ENCODE results near the gene LRMDA.

The LRMDA gene

DNA sequence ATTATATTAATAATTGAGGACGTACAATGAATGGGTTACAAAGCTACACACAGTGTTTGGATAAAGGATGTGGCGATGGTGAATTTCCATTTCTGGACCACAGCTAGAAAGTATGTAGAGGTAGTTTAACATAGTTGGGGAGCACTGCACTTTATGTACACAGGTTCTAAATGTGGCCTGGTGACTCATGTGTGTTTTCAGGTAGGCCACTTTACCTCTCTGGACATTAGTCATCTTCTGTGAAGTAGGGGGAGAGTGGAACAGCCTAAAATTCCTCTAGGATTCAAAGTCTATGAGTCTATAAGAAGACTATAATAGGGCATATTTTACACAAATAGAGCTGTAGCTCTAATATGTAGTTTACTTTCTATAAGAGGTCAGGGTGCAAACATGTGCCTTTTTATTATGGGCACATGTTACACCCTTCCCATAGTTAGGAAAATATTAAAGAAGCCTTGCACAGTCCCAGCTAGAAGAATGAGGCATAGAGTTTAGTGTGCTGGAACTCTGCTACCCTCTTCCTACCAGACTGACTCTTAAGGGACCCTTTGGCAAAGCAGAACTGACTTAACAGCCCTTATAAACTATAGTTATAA, 594.9 kb downstream of the LRMDA start:
- no peak for DNase-seq (ENCODE audit: low read depth in 2 of 2)

DNA sequence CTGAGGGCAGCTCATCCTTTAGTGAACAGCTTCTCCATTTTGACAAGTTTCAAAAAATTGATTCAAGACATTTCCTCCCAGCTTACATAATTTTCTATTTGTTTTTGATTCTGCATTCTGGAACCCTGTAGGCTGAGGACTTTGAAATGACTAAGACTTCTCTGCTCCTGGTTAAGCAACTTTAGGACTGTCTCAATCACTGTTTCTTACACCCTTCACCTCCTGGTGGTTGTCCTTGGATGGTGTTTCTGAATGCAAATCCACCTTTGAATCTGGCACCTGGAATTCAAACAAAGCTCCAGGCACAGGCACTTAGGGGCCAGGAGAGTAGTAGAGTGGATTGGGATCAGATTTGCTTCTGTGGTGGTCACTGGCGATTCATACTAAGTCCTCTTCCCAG, 595.5 kb downstream of the LRMDA start:
- DNase-seq (ENCODE audit: low read depth in 2 of 2): no peak

GRCh38 chr10:76029782-76030181, 598.4 kb downstream of the LRMDA start:
- no peak for DNase-seq (ENCODE audit: low read depth in 2 of 2)

GRCh38 chr10:76031099-76031498, 599.7 kb downstream of the LRMDA start:
- DNase-seq (ENCODE audit: low read depth in 2 of 2): no peak

DNA sequence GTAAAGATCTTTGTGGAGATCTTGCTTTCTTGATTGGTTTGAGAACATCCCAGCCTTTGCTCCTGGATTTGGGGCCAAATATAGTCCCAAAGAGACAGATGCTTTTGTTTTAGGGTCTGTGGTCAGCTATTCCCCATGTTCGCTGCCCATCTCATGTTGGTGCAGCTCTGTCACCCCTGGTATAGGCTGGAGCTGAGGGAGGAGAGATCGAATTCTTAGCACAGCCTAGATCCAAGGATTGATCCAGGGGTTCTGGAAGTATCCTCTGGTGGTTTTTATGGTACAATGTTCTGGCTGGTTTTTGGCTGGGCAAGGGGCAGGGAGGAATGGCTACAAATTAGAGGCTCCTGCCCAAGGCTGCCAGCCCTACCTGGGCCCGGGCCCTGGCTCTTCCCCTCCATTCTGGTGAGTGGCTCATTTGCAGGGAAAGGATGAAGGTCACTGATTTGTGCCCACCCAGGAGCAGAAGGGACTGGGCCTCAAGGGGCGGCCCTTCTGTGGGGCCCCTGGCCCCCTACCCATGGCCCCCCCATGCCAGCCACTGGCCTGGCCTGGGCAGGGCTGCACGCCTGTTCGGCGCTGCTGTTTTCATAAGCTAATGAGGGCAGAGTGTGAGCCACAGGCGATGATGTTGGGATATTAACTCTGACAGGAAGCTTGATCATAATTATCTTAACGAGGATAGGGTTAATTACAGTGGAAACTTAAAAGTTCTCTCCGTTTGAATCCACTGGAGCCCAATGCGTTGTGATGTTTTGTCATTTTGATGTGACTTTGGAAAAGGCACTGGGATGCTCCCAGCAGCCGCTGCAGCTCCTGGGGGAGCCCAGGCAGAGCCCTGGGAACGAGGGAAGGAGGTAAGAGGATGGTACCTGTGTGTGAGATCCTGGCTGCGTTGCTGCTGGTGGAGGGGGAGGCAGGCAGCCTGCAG, 600.6 kb downstream of the LRMDA start:
- no peak for DNase-seq (ENCODE audit: low read depth in 2 of 2)

- DNase-seq (ENCODE audit: low read depth in 2 of 2): no peak
Measured at GRCh38 chr10:76032700-76033039, 601.2 kb downstream of the LRMDA start.

- peak; percentile 21 to 24 for DNase-seq (ENCODE audit: low read depth in 2 of 2)
Measured at GRCh38 chr10:76033457-76034196, 602.2 kb downstream of the LRMDA start.

DNA sequence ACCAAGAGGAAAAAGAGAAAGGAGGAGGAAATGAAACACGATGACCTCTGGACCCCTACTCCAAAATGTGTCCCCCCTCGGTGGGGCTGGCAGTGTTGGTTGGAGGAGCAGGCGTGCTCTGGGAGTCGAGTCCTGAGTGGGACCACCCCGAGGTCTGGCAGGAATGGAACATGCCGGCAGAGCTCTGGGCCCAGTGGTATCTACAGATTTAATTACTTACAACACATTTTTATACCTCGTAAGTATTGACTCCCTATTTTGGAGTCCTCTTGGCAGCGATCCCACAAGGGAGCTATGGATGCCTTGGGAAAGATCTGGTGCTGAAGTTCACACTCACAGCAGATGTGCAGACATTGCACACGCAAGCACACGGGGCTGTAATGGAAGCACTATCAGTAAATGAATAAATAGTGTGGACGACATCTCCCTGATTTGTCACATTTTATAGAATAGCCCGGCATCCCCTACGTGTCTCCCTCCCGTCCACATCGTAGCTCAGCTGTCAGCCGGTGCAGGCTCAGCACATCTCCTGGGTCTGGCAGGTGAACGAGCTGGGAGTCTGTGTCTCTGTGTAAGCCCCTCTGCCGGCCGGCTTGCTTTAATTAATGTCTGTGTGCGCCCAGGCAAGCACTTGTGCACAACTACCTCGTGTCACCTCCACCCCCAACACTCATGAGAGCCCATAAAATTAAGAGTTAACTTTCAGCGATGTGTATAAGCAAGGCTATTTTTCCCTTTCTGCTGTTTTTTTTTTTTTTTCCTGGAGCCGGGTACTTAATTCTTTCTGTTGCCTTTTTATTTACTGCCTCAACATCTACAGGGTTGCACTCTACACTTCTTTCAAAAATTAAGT, 603.2 kb downstream of the LRMDA start:
- DNase-seq (ENCODE audit: low read depth in 2 of 2): no peak

- no peak for DNase-seq (ENCODE audit: low read depth in 2 of 2)
Measured at GRCh38 chr10:76035206-76036110, 604.0 kb downstream of the LRMDA start.

DNA sequence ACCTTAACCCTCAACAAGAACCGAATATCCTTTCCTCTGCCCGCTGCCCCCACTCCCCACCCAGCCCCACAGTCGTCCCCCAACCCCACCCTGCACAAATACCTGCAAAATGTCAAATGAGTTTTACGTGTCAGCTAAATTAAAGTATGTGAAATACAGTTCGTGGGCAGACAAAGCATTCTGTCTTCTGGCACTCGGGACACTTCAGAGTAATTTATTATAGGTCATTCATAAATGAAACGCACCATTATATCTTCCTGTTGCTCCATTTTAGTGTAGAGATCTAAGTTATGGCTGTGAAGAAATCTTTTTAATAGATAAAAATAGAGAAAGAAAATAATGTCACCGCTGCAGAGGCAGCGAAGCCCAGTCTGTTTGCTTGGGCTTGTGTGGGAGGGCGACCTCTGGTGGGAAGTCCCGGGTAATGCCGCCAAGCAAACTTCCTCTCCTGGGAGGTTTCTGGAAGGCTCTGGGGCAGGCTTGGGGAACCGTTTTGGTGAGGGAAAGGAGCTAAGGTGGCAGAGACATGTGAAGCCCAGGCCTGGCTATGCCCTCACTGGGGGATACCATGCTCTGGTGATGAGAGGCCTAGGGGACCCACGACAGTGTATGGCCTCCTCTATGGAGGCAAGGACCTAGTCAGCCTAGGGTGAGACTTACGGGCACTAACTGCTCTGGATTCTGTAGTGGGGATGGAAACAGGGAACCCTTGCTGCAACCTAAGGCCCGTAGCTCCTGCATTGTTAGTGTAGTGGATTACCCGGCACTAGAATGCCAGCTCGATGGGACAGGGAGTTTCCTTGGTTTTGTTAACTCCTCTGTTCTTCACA, 604.9 kb downstream of the LRMDA start:
- DNase-seq (ENCODE audit: low read depth in 2 of 2): peak; percentile 27 to 30

- DNase-seq (ENCODE audit: low read depth in 2 of 2): no peak
Measured at GRCh38 chr10:76036962-76037361, 605.5 kb downstream of the LRMDA start.

GRCh38 chr10:76037531-76038155, 606.2 kb downstream of the LRMDA start:
- peak; percentile 20 to 24 for DNase-seq (ENCODE audit: low read depth in 2 of 2)

DNA sequence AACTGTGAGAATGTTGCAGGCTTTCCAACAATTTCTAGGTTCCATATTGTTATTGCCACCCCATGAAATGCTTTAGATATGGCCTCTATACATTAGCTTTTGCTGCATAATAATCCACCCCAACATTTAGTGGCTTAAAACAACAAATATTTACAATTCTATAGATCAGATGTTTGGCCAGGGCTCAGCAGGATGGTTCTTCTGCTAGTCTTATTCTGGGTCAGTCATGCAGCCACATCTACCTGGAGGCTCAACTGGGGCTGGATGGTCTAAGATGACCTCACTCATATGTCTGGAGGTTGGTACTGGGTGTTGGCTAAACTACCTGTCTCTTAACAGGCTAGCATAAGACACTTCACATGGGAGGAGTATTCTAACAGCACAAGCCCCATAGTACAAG, 607.3 kb downstream of the LRMDA start:
- DNase-seq (ENCODE audit: low read depth in 2 of 2): no peak

DNA sequence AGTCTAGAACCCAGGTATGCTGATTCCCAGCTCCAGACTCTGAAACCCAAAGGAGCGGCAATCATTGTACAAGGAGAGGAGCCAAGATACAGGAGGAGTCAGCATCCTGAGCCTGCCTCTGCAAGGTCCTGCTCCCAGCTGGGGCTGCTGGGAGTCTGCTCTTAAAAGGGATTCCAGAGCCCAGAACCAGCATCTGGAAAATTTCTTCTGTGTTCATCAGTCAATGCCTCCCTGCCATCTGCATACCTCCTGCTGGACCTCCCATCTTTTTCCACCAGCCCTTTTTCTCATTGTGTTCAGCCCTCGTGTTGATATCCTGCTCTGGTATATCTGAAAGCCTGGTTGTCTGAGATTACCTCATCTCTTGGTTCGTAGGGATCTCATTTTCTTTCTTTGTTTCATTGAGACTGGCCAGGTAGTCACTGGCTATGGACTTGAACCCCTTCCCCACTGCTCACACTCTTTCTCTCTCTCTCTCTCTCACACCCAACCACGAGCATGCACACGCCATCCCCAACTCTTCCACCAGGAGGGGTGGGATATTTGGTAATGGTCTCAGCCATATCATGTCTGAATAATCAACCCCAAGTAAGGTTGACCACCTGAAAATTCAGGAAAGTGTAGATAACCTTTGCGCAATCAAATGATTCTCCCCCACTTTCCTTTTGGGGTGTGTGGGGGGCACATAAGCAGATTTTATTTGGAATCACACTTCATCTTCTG, 608.8 kb downstream of the LRMDA start:
- no peak for DNase-seq (ENCODE audit: low read depth in 2 of 2)

DNA sequence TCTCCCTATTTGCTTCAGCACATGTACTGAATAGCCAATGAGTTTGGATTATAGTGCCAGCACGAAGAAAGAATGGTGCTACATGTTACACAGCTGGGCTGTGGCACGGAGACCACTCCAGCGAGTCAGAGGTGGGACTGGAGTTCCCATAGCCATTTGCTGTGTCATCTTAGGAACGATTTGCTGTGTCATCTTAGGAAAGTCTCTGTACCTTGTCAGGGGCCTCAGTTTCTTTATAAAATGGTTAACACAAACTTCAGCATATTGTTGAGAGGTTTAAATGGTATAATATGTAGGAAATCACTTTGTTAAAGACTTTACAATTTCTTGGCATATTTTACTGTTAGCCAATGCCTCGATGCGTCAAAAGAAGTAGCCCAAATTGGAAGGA, 609.4 kb downstream of the LRMDA start:
- DNase-seq (ENCODE audit: low read depth in 2 of 2): no peak

DNA sequence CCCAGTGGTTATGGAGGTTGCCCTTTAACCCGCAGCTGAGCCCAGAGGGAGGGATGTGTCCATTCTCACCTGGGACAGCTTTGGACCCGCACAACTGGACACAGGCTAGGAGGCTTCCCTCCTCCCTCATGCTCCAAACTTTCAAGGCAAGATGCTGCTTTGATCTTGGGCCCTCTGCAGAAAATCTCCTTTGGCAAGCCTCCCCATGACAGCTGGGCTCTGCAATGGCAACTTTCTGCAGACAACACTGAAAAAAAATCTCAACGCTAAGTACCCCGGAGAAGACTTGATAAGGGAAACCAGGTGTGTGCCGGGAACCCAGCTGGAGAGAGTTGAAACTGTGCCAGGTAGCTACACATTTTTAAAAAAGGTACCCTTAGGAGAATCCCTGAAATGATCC, 610.1 kb downstream of the LRMDA start:
- no peak for DNase-seq (ENCODE audit: low read depth in 2 of 2)

GRCh38 chr10:76043261-76043660, 611.8 kb downstream of the LRMDA start:
- no peak for DNase-seq (ENCODE audit: low read depth in 2 of 2)

GRCh38 chr10:76044751-76045150, 613.3 kb downstream of the LRMDA start:
- no peak for DNase-seq (ENCODE audit: low read depth in 2 of 2)

GRCh38 chr10:76045174-76045573, 613.8 kb downstream of the LRMDA start:
- no peak for DNase-seq (ENCODE audit: low read depth in 2 of 2)
